Glomerular visceral epithelial cell (primary cell): ENCODE results near the gene IGF2BP3.

Experiments
- DNase-seq: peaks from one replicate; pipeline ENCODE4 v3.0.0-alpha.2; 2016; ENCODE audit errors: extremely low spot score

Gene IGF2BP3

DNA sequence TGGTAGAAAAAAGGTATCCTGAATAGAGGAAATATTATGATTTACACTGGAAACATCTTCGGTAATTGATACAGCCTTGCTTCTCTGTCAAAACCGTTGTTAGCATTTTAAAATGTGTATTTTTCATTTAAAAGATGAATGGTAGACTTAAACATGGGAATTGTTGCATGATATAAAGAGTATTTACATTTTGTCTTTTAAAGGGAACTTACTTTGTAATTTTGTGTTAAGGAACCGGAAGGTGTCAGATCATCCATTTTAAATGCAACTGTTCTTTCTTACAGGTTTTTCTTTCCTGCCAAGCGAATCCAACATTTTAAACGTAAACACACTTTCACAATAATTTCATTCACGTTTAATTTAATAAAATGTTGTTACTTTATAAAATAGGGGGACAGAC, 1.8 kb upstream of the IGF2BP3 start:
- DNase-seq: no peak

DNA sequence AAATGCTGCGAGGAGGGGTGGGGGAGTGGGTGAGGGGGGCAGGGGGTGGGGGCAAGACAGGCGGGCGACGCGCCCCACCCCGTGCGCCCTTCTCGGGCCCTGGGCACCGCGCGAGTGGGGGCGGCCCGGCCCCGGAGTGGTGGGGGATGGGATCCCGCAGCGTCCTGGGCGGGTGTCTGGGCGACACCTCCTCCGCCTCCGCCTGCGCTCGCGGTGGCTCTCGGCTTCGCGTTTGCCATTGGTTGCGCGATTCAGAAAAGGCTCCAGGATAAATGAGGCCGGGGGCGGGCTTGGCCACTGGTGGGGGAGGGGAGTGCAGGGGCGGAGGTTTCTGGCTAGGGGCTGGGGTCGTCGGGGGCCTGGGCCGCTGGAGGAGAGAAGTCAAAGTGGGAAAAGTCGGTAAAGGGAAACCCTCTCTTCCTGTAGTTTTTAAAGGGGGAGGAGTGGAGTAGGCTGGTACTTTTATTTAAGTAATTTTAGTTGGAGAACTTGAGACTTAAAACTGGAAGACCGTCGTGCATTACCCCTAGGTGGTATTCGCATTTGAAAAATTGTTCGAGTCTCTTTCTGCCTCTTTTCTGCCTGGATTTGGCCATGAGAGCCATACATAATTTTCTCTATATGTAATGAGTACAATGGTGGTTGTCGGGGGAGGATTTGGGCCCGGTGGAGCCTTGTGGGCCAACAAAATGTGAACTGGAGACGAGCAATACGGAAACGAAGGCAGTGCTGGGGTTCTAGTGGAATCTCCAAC, 992 bp upstream of the IGF2BP3 start:
- peak; percentile 81 for DNase-seq

DNA sequence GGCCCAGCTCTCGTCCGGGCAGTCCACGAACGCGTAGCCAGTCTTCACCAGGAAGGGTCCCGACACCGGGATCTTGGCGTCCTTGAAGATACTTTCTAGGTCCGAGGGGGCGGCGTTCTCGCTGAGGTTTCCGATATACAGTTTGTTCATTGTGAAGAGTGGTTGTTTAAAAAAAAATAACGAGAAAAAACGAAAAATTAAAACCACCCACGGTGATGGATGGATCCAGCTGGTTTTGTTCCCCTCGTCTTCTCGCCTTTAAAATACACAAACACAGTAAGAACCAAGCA, 385 bp downstream of the IGF2BP3 start:
- peak; percentile 31 for DNase-seq

DNA sequence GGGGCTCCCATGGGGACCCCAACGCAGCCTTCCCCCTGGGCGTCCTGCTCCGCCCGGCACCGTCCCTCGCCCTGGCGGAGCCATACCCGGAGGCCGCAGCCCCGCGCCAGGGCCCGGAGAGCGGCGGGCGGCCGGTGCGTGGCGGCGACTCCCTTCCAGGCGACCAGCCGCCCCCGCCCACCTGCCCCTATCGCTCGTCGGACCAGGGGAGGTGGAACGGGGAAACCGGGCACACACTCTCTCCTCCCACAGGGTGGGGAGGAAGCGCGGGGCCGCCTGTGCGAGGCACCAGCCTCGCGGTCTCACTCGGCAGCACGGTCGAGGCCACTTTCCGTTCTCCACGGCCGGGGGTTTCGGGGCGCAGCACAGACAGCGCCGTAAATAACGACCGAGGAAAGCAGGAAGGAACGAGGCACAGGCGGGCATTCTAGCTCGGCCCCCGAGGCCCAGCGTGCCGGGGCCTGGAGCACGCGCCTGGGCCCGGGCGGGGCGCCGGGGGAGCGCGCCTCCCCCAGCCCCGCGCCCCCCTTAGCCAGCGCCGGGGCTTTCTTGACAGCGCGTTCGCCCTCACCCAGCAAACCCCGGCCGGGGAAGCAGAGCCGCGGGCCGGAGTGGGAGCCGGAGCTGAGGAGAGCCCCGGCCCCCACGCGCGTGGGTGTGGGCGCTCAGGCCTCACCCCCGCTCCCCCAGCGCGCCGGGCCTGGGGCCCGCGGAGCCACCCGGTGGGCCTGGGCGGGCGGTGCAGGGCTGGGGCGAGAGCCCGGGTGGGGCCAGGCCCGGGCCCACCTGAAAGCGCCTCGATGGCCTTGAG, 936 bp downstream of the IGF2BP3 start:
- peak; percentile 31 for DNase-seq

DNA sequence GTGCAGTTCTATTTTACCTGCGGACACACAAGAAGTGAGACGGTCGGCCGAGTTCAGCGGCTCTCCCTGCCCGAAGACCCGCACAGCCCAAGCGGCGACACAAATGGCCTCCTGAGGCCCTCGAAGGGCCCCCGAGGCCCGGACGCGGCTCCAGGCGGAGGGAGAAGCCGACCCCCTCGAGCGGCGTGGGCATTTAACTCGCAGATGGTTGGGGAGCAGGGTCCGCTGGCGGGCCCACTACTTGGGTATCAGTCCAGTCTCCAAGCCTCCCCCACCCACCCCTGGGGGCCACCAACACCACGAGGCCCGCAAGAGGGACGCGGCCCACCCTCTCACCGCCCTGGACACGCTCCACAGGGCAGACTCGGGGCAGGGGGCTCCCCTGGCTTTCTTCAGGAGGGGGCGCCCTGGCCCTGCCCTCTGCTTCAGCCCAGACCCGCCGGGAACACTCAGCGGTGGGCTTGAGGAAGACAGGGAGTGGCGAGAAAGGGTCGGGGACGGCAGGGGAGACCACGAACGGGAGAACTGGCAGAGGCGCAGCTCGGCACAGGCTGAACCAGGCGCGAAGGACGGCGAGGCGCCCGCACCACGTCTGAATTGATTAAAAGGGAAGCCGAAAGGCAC, 1.7 kb downstream of the IGF2BP3 start:
- peak; percentile 9 for DNase-seq

DNA sequence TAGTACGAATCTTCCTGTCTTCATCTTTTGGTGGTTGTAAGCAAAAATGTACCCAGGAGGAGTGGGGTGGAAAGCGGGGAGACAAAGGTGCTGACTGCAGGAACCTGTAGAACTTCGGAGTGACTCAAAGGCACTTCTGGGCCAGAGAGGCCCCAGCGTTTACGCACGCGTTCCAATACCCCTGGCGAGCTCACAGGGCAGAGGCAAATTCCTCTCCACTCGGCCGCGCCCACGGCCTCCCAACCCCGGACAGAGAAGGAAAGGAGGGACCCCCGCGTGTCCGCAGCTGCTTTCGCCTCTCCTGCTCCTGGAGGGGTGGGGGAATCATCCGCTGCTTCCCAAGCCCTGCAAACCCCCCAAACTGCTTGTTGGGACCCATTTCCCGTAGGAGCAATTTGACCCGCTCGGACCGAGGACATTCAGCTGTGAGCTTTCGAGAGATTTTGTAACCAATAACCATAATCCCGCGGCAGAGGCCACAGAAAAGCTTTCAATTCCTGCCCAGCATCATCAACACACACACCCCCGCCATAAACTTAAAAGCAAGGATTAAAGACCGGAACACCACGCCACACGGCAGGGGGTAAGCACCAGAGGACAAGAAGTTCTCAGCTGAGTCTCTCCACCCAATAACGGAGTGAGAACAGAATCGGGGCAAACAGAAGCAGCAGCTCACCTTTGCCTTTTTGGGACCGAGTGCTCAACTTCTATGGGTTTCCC, 2.3 kb downstream of the IGF2BP3 start:
- peak; percentile 59 for DNase-seq

DNA sequence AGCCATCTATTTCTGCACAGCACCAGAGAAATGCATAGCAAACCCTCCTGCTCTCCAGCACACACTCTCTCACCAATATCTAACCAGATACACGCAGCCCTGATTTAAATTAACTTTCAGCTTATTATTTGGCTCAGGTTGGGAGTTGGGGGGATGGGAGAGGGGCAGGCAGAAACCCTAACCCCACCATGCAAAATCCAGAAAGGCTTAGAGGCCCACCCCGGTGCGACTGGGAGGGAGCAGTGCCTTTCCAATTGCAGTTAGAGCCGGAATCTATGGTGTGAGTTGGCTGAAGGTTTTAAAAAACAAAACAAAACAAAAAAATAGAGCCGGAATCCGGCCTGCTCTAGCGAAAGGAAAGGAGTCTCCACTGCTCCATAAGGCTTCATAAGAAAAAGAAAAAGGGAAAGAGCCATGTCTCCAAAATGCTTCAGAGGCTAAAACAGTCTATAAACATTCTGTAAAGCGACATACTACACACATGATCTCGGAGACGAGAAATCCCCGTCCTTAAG, 2.9 kb downstream of the IGF2BP3 start:
- DNase-seq: no peak

DNA sequence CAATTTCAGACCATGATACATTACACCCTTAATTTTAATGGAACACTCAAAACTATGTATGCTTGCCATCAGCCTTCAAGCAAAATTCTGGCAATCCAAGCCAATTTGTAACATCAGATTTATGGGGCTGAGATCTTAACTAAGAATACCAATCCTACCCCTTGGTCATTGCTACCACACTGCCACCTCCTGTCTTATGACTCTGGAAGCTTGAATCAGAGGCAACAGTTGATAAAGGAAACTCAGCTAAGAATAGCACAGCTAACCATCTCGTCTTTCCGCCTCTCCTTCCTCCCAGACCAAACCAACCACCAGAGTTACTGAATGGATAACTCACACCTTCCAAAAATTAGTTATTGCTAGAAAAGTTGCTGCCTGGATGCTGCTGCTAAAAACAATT, 7.4 kb downstream of the IGF2BP3 start:
- DNase-seq: peak; percentile 53

DNA sequence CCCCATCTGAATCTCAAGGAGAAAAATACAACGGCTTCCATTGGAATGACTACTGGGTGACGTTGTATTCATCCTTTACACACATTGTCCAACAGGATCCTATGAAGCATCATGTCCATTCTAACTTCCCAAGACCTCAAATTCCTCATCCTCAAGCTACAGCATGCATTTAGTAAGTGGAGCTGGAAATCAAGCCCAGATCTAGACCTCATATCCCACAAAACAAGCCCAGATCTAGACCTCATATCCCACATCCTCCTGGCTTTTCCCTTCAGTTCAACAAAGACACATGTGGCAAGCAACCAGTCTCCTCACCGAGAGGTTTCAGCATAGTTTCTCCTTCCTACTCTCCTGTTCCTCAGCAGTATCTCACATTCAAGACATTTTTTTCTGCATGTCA, 12.2 kb downstream of the IGF2BP3 start:
- no peak for DNase-seq

DNA sequence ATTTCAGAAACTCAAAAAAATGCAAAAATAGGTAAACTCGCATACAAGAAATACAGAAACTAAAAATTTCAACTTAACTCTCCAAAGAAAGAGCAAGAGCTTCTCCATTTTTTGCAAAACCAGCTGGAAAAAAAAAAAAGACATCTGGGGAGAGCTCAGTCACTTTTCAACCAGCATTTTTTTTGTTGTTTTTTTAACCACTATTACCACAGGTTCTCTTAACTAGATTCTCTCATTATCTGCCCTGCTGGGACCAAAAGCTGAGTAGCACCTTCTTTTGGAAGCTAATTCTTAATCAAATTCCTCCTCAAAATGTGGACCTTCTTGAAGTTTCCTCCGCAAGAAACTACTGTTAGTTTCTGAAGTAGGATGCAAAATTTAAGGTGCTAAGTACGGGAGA, 14.2 kb downstream of the IGF2BP3 start:
- no peak for DNase-seq

DNA sequence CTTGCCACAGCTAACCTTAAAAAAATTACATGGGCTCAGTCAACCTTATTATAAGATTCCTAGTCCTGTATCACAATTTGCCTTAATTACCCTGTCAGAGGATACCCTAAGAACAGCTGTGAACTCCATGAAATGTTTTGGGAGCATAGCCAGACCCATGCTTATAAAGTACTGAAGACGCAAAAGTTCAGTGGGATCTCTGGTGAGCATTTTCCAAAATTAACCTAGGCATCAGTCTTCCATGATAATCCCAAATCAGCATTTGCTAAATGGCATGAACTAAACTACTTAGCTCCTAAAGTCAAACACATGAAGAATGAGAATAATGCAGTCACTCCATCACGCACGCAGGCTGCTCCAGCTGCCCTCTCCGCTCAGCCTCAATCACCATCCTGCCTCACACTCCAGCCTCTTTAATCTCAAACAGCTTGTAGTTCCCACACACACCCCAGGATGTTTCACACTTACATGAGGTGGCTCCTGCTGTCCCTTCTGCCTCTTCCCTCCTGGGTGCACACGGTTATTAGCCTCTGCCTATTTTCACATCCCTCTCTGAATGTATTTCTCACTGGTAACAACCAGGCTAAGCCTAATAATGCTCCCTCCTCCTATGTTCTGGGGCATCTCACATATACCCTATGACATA, 15.3 kb downstream of the IGF2BP3 start:
- DNase-seq: no peak

DNA sequence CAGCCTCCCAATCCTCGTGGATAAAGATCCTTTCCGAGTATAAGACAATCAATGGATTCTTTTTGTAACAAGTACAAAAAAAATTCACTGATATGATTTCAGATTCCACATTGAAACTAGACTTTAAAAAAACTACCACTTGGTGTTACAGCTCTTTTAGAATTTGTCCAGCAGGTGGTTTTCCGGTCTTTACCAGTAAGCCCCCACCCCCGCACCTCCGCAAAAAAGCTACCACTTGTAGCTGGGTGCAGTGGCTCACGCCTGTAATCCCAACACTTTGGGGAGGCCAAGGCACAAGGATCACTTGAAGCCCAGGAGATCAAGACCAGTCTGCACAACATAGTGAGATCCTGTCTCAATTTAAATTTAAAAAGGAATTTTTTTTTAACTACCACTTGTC, 19.8 kb downstream of the IGF2BP3 start:
- DNase-seq: no peak

DNA sequence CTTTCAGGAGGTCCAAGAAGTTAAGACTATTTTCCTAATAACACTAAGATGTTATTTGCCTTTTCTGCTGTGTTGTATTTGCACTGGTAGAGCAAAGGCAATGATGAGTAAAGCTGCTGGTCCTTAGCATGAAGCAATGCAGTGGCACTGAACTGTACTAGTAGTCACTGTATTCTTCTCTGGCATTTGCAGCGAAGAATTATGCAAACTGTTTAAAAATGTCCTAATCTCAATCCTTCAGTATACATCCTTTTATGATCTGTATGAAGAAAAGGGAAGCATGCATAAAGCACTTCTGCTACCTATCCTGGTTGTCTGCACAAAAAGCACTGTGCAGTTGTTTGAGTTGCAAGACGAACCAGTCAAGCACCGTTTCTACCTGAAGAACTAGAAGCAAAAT, 20.4 kb downstream of the IGF2BP3 start:
- no peak for DNase-seq

DNA sequence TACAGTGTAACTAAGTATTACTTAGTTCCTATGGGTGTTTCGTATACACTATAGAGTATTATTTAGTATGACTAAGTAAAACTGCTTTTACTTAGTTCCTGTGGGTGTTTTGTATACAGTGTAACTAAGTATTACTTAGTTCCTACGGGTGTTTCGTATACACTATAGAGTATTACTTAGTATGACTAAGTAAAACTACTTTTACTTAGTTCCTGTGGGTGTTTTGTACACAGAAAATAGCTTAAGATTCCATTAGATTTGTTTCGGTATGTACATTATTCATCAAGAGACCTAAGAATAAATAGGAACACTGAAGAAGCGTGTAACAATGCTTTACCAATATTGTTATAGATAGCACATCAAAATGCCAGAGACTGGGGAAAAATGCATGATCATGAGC, 25.0 kb downstream of the IGF2BP3 start:
- DNase-seq: no peak

DNA sequence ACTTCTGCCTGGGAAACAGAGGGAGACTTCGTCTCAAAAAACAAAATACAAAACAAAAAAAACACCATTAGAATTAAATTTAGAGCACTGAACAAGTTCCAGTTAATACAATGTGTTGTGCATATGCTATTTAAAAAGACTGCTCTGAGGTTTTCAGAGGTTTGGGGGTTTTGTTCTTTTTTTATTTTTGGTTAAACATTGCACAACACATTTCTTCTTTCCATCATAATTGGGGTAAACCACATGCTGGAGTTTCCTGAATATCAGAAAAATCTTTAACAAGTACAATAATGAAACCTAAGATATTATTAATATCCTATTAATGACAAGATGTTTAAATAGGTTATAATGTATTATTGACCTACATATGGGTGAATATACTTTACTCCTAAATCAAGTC, 26.3 kb downstream of the IGF2BP3 start:
- DNase-seq: no peak

DNA sequence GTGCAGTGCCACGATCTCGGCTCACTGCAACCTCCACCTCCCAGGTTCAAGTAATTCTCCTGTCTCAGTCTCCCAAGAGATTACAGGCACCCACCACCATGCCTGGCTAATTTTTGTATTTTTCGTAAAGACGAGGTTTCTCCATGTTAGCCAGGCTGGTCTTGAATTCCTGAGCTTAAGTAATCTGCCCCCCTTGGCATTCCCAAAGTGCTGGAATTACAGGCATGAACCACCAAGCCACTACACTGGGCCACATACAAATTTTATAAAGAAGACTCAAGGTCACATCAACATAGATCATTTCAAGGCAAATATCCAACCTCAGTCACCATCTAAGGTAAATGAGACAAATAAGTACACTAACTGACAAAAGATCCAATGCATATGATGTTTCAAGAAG, 32.1 kb downstream of the IGF2BP3 start:
- DNase-seq: no peak

DNA sequence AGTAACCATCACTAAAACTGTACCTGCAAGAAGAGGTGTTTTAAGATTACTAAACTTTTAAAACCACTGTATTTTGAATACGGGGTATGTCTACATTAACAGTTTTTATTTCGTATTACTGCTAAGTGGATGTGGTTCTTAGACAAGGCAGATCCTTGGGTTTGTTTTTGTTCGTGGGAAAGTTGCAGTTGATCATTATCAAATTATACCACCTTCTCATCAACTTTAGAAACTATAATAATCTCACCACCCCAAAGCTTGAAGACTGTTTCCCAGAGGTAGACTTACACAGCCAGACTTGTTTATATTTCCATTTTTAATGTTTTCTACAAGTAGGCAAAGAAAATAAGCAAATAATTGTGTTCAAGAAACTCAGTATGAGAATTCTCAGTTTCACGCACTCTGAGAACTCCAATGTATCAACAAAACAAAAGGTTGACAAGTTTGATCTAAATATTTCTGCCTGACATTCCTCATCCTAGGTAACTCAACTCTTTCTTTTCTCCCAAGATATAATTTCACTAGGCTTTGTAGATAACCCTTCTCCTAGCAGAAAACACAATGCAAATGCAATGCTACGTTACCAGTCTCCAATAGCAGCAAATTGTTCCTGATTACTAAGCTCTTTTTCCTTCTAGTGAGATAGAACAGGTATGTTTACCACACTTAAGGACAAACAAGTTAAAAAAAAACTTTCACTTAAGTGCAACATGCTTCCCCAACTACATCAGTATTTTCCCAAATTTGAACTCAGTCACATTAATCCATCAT, 36.0 kb downstream of the IGF2BP3 start:
- DNase-seq: no peak

DNA sequence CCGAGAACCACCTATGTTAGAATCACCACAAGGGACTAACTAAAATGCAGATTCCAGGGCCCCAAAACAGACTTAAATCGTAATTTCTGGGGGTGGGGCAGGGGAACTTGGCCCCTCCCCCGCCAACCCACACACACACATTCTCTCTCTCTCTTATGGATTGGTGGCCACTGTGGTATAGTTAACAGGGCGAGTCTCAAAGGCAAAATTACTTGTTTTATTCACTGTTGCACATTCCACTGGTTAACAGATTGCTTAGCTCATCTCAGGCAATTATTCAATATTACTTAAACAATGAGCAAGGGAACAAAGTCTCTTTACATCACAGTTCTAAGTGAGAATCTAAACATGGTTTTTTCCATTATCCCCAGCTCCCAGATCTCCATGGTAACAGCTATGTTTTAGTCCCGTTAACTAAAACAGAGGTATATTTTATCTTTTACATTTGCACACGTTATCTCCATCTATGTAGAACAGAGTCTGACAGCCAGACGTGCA, 38.5 kb downstream of the IGF2BP3 start:
- DNase-seq: no peak

DNA sequence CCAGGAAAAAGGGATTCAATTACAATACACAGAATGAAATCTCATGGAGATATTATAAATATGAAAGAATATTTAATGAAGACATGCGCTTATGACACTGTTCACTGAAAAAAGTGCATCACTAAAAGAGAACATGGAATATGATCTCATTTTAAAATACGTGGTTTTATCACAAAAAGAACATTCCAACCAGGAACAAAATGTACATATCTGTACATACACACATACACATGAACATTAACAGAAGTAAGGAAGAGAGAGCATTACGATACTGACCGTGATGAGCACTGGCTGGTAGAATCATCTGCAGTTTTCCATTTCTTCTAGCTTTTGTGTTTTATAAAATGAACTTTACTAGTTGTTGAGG, 39.4 kb downstream of the IGF2BP3 start:
- no peak for DNase-seq

DNA sequence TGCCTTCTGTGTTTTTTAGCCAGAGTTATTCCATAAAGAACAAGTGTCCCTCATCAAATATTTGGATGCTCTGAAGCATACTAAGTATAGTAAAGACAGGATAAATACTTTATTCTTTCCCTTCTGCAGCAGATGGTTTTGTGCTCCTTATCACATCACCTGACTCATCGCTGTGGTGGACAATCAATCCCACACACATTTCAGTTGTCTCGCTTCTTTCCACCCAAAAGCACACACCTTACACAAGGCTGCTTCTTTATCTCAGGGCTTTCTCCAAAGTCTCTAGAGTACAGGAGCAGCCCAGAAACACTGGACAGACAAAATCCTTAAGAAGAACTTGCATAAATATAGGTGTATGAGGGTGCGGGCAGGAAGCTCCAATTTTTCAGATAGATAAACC, 43.4 kb downstream of the IGF2BP3 start:
- no peak for DNase-seq

DNA sequence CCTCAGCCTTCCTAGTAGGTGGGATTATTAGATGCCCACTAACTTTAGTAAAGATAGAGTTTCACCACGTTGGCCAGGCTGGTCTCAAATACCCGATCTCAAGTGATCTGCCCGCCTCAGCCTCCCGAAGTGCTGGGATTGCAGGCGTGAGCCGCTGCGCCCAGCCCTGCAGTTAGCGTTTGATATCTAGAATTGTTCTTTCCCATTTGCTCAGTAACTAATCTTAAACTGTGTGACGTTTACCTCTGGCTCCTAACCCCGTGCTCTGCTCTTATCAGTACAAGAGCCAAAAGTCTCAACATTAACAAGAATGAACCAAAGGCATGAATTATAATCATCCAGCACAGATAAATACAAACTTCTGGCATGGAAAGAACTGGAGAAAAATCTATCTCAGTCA, 47.4 kb downstream of the IGF2BP3 start:
- DNase-seq: no peak
